HUES64 (cell line): Measurements from ENCODE around the gene OR2A1. TPM values are rescaled to one million over a fixed set of nuclear protein-coding genes. Genes with fewer than 3 reads are reported as not detected.
"Not testable (repeated sequence)": the region's sequence is repeated elsewhere in the genome, so short reads cannot be mapped to it uniquely, and the experiment has no call there.

Source experiments
- H3K27ac ChIP-seq: 2 replicates; pipeline ENCODE4 v1.7.0; 2013; ENCODE audit warnings: low read depth, low read length, inconsistent platforms
- H3K27me3 ChIP-seq: 2 replicates; pipeline ENCODE4 v1.6.1; 2013; ENCODE audit warnings: mild to moderate bottlenecking, low read length; ENCODE audit not compliant: insufficient read depth
- H3K36me3 ChIP-seq: 2 replicates; pipeline ENCODE4 v1.6.1; 2013; ENCODE audit warnings: mild to moderate bottlenecking, low read length; ENCODE audit not compliant: insufficient read depth
- H3K4me1 ChIP-seq: 2 replicates; pipeline ENCODE4 v1.6.1; 2013; ENCODE audit warnings: mild to moderate bottlenecking, low read length, moderate library complexity; ENCODE audit not compliant: insufficient read depth
- H3K4me3 ChIP-seq: 2 replicates; pipeline ENCODE4 v1.5.1; 2013; ENCODE audit warnings: mild to moderate bottlenecking, low read length, moderate library complexity
- H3K9ac ChIP-seq: 2 replicates; pipeline ENCODE4 v1.6.1; 2013; ENCODE audit warnings: mild to moderate bottlenecking, low read depth, low read length
- H3K9me3 ChIP-seq: 2 replicates; pipeline ENCODE4 v1.6.1; 2013; ENCODE audit warnings: low read depth, low read length; ENCODE audit not compliant: insufficient read depth
- WGBS: fragments of 150-250, 120-280 bp; methylation state at CpG from one replicate; pipeline ENCODE4 v1.1.7; 2013; ENCODE audit warnings: missing lambda C conversion rate; 5-methylcytosine and 5-hydroxymethylcytosine counted together
- polyA plus RNA-seq, 2 experiments: library from polyadenylated mRNA; stranded (reverse); fragments of 50-300 nt; gene quantifications; one replicate each; pipeline ENCODE4 v1.2.3, GENCODE V29; 2013

OR2A1 gene
- polyA plus RNA-seq (2013, experiment 1 of 2): 0.15 TPM
- not detected for polyA plus RNA-seq (2013, experiment 2 of 2)

DNA sequence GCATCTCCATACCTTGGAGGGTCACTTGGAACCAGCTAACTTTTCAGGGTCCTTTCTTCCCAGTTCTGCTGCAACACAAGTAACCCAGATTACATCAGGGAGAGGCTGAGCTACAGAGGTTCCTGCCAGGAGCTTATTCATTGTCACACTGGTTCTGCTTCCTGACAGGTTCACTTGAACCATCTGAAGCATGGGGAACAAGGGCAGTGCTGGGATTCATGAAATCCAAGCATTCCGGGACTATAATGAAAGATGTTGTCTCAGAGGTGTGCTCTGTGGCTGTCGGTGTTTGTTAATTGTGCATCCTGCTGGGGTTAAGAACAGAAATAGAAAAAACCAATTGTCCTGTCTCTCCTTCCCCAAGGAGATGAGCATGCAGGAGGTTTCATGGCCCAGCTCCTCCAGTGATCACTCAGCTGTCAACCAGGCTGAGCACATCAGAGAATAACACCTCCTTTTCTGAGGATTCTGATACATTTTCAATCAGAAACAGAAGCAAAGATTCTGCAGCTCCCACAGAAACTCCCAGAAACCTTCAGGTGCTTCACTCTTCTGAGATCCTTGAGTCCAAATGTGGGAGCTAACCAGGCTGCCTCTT, at the start of gene OR2A1:
OR2A1 (plus strand) TSS at position 548 of the 598 bp plus-strand sequence. CDS start 5,706 bp downstream, outside the sequence.
- H3K4me3 ChIP-seq, H3K27me3 ChIP-seq, H3K4me1 ChIP-seq, H3K27ac ChIP-seq, H3K9ac ChIP-seq, H3K9me3 ChIP-seq, H3K36me3 ChIP-seq: not testable (repeated sequence)
- 100% methylated on average over 1 of the region's 2 CpGs for WGBS

GRCh38 chr7:144264692-144265091, 47.5 kb upstream of the OR2A1 start, which contains the start of gene OR2A7:
OR2A7 (minus strand) TSS chr7:144264792; CDS start chr7:144259628, 5,164 bp downstream.
- H3K9ac ChIP-seq, H3K36me3 ChIP-seq, H3K27ac ChIP-seq, H3K9me3 ChIP-seq, H3K4me3 ChIP-seq, H3K4me1 ChIP-seq, H3K27me3 ChIP-seq: not testable (repeated sequence)
- whole genome bisulfite sequencing: 95% methylated on average over 5 of the region's 7 CpGs

DNA sequence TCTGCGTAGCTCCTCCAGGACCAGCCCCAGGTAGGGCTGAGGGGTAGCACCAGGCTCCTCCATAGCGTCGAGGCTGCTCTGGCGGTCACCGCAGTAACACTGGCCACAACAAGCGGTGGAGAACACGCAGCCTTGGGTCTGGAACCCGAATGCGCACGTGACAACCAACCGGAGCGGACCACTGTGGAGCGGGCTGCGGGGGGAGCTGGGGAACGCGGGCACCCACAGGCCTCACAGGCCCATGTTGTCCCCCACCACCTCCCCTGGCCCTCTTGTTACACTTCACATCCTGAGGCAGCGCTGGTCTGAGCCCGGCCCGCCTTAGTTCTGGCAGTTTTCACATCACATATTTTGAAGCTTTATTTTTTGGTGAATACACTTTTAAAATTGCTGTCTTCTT, 43.0 kb upstream of the OR2A1 start, which contains the start of gene CTAGE8:
CTAGE8 (minus strand) TSS at position 101 of the 400 bp plus-strand sequence; CDS start at position 63, 38 bp downstream.
- no CpG with 5 or more reads among the region's 19 CpGs for WGBS
- not testable (repeated sequence) for H3K9me3 ChIP-seq, H3K9ac ChIP-seq, H3K27me3 ChIP-seq, H3K4me3 ChIP-seq, H3K27ac ChIP-seq, H3K4me1 ChIP-seq, H3K36me3 ChIP-seq

DNA sequence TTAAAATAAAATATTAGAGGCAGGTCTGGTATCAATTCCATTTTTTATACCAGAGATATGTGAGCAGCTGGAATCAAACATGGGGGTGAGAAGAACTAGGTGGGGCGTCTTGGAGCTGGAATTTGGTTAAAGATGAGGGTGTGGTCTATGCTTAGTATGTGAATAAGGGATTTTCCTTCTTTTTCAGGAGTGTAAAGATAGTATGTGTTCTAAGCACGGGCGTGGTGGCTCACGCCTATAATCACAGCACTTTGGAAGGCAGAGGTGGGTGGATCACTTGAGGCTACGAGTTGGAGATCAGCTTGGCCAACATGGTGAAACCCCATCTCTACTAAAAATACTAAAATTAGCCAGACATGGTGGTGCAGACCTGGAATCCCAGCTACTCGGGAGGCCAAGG, 36.9 kb upstream of the OR2A1 start:
- H3K9ac ChIP-seq: not testable (repeated sequence)

DNA sequence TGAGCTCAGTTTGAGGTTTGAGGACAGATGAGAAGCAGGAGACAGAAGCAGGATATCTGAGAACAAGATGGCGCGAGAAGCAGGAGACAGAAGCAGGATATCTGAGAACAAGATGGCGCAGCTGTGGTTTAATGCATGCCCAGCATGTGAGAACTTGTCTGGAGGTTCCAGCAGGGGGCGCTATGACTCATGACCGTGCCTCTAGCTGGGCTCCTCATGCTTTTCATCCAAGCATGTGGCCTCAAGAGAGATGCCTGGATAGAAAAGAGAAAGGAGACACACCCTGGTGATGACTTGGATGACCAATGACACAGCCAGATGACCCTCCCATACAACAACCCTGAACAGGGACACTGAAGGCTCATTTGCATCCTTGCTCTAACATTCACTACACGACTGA, 32.2 kb upstream of the OR2A1 start:
- 93% methylated on average over 2 of the region's 6 CpGs for WGBS
- H3K9me3 ChIP-seq, H3K27ac ChIP-seq, H3K4me1 ChIP-seq, H3K9ac ChIP-seq, H3K4me3 ChIP-seq, H3K27me3 ChIP-seq, H3K36me3 ChIP-seq: not testable (repeated sequence)

More for the DNA sequence above, 36.9 kb upstream of the OR2A1 start:
- not testable (repeated sequence) for H3K4me1 ChIP-seq, H3K27me3 ChIP-seq, H3K4me3 ChIP-seq, H3K9me3 ChIP-seq, H3K27ac ChIP-seq, H3K36me3 ChIP-seq
- 93% methylated on average over 3 of the region's 6 CpGs for WGBS

- H3K9me3 ChIP-seq, H3K36me3 ChIP-seq, H3K4me1 ChIP-seq, H3K4me3 ChIP-seq, H3K27me3 ChIP-seq, H3K27ac ChIP-seq, H3K9ac ChIP-seq: not testable (repeated sequence)
- WGBS: no CpG with 5 or more reads among the region's 8 CpGs
Measured at GRCh38 chr7:144281981-144282380, 30.2 kb upstream of the OR2A1 start.

DNA sequence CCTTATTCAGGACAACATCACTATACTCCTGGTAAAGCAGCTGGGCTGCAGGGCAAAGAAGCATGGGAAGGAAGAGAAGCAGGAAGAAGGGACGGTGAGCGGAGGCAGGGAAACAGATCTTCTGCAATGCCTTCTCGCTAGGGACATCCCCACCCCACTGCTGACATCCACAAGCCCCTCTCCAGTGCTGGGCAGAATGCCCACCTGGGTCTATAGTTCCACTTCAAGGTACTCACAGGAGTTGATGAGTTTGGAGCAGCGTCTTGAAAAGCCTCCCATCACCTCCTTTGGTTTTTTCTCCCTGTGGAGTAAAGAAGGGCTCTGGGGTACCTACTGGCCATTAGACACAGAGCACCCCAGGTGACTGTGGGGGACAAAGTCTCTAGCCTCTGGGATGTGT, 29.7 kb upstream of the OR2A1 start:
- not testable (repeated sequence) for H3K9ac ChIP-seq, H3K4me3 ChIP-seq, H3K9me3 ChIP-seq, H3K27me3 ChIP-seq, H3K27ac ChIP-seq, H3K36me3 ChIP-seq, H3K4me1 ChIP-seq
- WGBS: 88% methylated on average over 1 of the region's 4 CpGs

DNA sequence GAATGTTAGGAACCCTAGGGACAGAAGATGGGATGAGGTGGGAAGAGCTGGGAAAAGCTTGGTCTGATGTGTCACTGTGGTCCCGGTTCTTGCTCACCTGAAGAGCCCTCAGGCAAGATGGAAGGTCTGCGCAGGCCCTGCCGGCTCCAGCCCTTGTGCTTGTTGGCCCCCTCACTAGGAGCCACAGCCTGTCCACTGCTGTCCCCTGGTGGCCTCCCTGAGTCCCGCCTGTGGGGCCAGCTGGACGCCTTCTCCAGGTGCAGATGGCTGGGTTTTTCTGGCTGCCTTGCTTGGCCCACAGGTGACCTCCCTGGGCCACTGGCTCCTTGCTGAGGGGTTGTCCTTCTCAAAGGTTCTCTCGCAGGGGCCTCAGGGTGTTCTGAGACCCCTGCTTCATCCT, 28.5 kb upstream of the OR2A1 start:
- not testable (repeated sequence) for H3K36me3 ChIP-seq, H3K9ac ChIP-seq, H3K27me3 ChIP-seq, H3K4me3 ChIP-seq, H3K4me1 ChIP-seq, H3K27ac ChIP-seq, H3K9me3 ChIP-seq
- WGBS: no CpG with 5 or more reads among the region's 6 CpGs

GRCh38 chr7:144287171-144287784, 24.9 kb upstream of the OR2A1 start:
- not testable (repeated sequence) for H3K4me3 ChIP-seq, H3K27me3 ChIP-seq, H3K36me3 ChIP-seq, H3K4me1 ChIP-seq, H3K9ac ChIP-seq, H3K9me3 ChIP-seq, H3K27ac ChIP-seq
- no CpG with 5 or more reads among the region's 3 CpGs for WGBS

DNA sequence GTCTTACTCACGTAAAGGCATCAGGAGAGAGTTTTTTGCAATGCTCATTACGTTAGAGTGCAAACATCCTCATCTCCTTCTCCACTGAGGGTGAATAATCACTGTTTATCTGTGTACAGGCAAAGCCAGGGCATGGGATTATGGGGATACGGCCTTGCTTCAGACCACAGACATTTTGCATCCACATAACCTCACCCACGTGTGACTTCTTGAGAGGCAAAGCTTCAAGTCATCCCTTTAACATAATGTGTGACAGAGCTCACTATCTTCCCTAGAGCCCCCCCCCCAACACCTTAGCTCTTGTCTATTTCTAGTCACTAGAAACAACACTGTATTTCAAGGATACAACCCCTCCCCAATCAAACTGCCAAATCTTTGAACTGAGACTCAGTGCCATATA, 20.6 kb upstream of the OR2A1 start:
- H3K4me3 ChIP-seq, H3K9me3 ChIP-seq, H3K36me3 ChIP-seq, H3K4me1 ChIP-seq, H3K9ac ChIP-seq, H3K27ac ChIP-seq, H3K27me3 ChIP-seq: not testable (repeated sequence)
- 85% methylated on average over 2 of the region's 4 CpGs for WGBS

DNA sequence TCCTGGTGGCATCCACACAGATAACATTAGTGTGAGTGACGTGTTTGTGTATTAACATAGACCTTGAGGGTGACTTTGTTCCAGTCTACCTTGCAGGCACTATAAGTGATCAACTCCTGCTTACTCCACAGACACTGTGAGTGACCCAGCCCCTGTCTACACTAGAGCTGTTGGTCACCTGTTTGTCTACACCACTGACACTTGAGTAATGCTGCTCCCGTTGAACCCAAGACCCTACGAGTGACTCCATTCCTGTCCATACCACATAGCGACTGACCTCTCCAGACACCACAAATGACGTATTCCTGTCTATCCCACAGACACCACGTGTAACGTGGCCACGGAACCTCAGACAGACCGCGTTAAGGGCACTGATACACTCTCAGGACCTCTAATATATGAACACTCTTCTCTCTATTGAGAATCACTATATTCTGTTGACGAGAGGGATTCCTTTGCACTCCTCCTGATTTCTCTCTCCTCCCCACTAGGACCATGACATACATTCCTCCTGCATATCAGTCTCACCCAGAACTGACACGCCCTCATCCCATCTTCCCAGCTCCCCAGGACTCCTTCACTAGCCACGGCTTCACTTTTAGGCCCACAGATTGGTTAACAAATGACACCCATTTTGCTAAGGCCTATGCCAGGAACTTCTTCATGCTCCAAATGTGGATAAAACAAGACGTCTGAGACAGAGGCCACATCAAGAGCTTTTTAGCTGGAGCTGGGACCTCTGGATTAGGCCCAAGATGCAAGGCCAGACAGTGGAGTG, 19.6 kb upstream of the OR2A1 start:
- not testable (repeated sequence) for H3K9me3 ChIP-seq, H3K9ac ChIP-seq, H3K27me3 ChIP-seq, H3K4me1 ChIP-seq, H3K4me3 ChIP-seq, H3K36me3 ChIP-seq, H3K27ac ChIP-seq
- whole genome bisulfite sequencing: 93% methylated on average over 3 of the region's 14 CpGs
